GM18505 (cell line): Measurements from ENCODE around the gene B3GALT2.
"Not testable (repeated sequence)": the region's sequence is repeated elsewhere in the genome, so short reads cannot be mapped to it uniquely, and the experiment has no call there.

Experiments
- ATAC-seq: cut with Tn5 transposase; IDR thresholded peaks from one replicate; pipeline ENCODE4 v1.9.1; 2021; ENCODE audit not compliant: unreplicated experiment
- POLR2A ChIP-seq: IDR thresholded peaks from 4 replicates; pipeline ENCODE4 v1.6.1; 2011; ENCODE audit warnings: borderline replicate concordance; ENCODE audit not compliant: insufficient read depth, insufficient read length; ENCODE audit errors: extremely low read depth

The B3GALT2 gene

GRCh38 chr1:193189442-193190095, 3.2 kb upstream of the B3GALT2 start:
- no peak for TF ChIP-seq POLR2A
- no peak for ATAC-seq

GRCh38 chr1:193188915-193189314, 2.5 kb upstream of the B3GALT2 start:
- ATAC-seq = not testable (repeated sequence)

GRCh38 chr1:193187114-193187513, 701 bp upstream of the B3GALT2 start:
- no peak for TF ChIP-seq POLR2A
- ATAC-seq = no peak

- no peak for TF ChIP-seq POLR2A
- no peak for ATAC-seq
Measured at GRCh38 chr1:193185211-193185610, 1.2 kb downstream of the B3GALT2 start.

- no peak for ATAC-seq
- TF ChIP-seq POLR2A = no peak
Measured at GRCh38 chr1:193184776-193185175, 1.6 kb downstream of the B3GALT2 start.

GRCh38 chr1:193183019-193183627, 3.3 kb downstream of the B3GALT2 start:
- no peak for TF ChIP-seq POLR2A
- ATAC-seq = no peak

GRCh38 chr1:193181985-193182384, 4.4 kb downstream of the B3GALT2 start:
- no peak for ATAC-seq
- no peak for TF ChIP-seq POLR2A

GRCh38 chr1:193181536-193181935, 4.9 kb downstream of the B3GALT2 start:
- no peak for TF ChIP-seq POLR2A
- ATAC-seq = no peak

GRCh38 chr1:193179094-193179493, 7.3 kb downstream of the B3GALT2 start:
- ATAC-seq = no peak
- TF ChIP-seq POLR2A = no peak

- TF ChIP-seq POLR2A = no peak
- no peak for ATAC-seq
Measured at GRCh38 chr1:193176788-193177187, 9.6 kb downstream of the B3GALT2 start.

- no peak for ATAC-seq
- no peak for TF ChIP-seq POLR2A
Measured at GRCh38 chr1:193176113-193176512, 10.3 kb downstream of the B3GALT2 start.

GRCh38 chr1:193157360-193157759, 29.1 kb downstream of the B3GALT2 start:
- no peak for ATAC-seq
- no peak for TF ChIP-seq POLR2A

- ATAC-seq = no peak
- TF ChIP-seq POLR2A = no peak
Measured at GRCh38 chr1:193156822-193157142, 29.6 kb downstream of the B3GALT2 start.

GRCh38 chr1:193156117-193156821, 30.1 kb downstream of the B3GALT2 start:
- no peak for ATAC-seq
- no peak for TF ChIP-seq POLR2A

- ATAC-seq = no peak
- TF ChIP-seq POLR2A = no peak
Measured at GRCh38 chr1:193144999-193145398, 41.4 kb downstream of the B3GALT2 start.

GRCh38 chr1:193144361-193144938, 42.0 kb downstream of the B3GALT2 start:
- ATAC-seq = no peak
- TF ChIP-seq POLR2A = no peak
